Subcutaneous adipose tissue (tissue), 4 donors: ENCODE results near the gene YWHAG. TPM values are rescaled to one million over a fixed set of nuclear protein-coding genes. Genes with fewer than 3 reads are reported as not detected.

Source experiments
- CTCF ChIP-seq: fragments of 450-650 bp; IDR thresholded peaks from one replicate; pipeline ENCODE4 v1.5.1; 2016; ENCODE audit warnings: low read depth, mild to moderate bottlenecking, control low read depth, antibody characterized with exemption, moderate library complexity
- total RNA-seq, 4 donors: library from RNA; depleted of rRNA; stranded (reverse); fragments of >200 nt; gene quantifications; one replicate each; pipeline ENCODE4 v1.1.0, GENCODE V29; 2016

Gene YWHAG
- total RNA-seq, 4 donors from 2014 or later: 102 to 215 (median 162) TPM

GRCh38 chr7:76314042-76314721, 44.6 kb downstream of the YWHAG start:
- no peak for TF ChIP-seq CTCF

- no peak for TF ChIP-seq CTCF
These were observed 48.5 kb downstream of the YWHAG start for GRCh38 chr7:76310102-76310957.

- TF ChIP-seq CTCF: no peak
These were observed 53.9 kb downstream of the YWHAG start for GRCh38 chr7:76304888-76305375.

GRCh38 chr7:76303202-76304147, 55.3 kb downstream of the YWHAG start:
- TF ChIP-seq CTCF: no peak

GRCh38 chr7:76302347-76303201, 56.2 kb downstream of the YWHAG start, which contains the start of gene HSPB1:
TSS of gene HSPB1 (plus strand) at chr7:76302673. CDS start at chr7:76302713, 40 bp downstream.
- no peak for TF ChIP-seq CTCF

GRCh38 chr7:76301000-76301399, 57.8 kb downstream of the YWHAG start:
- no peak for TF ChIP-seq CTCF
